Activated CD4-positive, alpha-beta memory T cell treated with anti-CD3 and anti-CD28 coated beads, Interleukin-2, amount 10 ng/mL, durations not matched to agents 7 days and 5 days (primary cell): ENCODE measurements around the gene FKBP5. TPM values are rescaled to one million over a fixed set of nuclear protein-coding genes. Genes with fewer than 3 reads are reported as not detected.
A peak's percentile ranks its signal among the peaks of the same experiment; 100 is the strongest.
"Not testable (repeated sequence)": the region's sequence is repeated elsewhere in the genome, so short reads cannot be mapped to it uniquely, and the experiment has no call there.

ENCODE experiments used
- CTCF ChIA-PET: fragments of 350-600 bp; sonication (Branson Sonifier 250); formaldehyde crosslinking; loops from one replicate; lab custom pipeline; 2021; ENCODE audit warnings: antibody characterized with exemption, inconsistent platforms; lab: Charles Lee
- POLR2A ChIA-PET: fragments of 350-600 bp; sonication (Branson Sonifier 250); formaldehyde crosslinking; loops from one replicate; lab custom pipeline; 2021; ENCODE audit warnings: antibody characterized with exemption; lab: Charles Lee
- DNase-seq: peaks from one replicate; pipeline ENCODE4 v3.0.0-alpha.2; 2020
- H3K27ac Mint-ChIP-seq: one replicate; pipeline ENCODE4 v1.8.0; 2021; ENCODE audit warnings: mild to moderate bottlenecking, mixed read lengths
- H3K27me3 Mint-ChIP-seq: one replicate; pipeline ENCODE4 v1.8.0; 2021; ENCODE audit warnings: mixed read lengths
- H3K36me3 Mint-ChIP-seq: one replicate; pipeline ENCODE4 v1.8.0; 2021; ENCODE audit warnings: low read depth, mixed read lengths
- H3K4me1 Mint-ChIP-seq: one replicate; pipeline ENCODE4 v1.8.0; 2021; ENCODE audit warnings: mixed read lengths
- H3K4me3 Mint-ChIP-seq: one replicate; pipeline ENCODE4 v1.8.0; 2021; ENCODE audit warnings: mild to moderate bottlenecking, mixed read lengths
- H3K9me3 Mint-ChIP-seq: one replicate; pipeline ENCODE4 v1.8.0; 2021; ENCODE audit warnings: mixed read lengths
- total RNA-seq, 2 experiments: library from RNA; stranded (reverse); gene quantifications; one replicate each; pipeline ENCODE4 v1.2.3, GENCODE V29; 2021

Gene FKBP5
- total RNA-seq, 2 experiments from 2014 or later = 51.1 to 51.5 TPM

DNA sequence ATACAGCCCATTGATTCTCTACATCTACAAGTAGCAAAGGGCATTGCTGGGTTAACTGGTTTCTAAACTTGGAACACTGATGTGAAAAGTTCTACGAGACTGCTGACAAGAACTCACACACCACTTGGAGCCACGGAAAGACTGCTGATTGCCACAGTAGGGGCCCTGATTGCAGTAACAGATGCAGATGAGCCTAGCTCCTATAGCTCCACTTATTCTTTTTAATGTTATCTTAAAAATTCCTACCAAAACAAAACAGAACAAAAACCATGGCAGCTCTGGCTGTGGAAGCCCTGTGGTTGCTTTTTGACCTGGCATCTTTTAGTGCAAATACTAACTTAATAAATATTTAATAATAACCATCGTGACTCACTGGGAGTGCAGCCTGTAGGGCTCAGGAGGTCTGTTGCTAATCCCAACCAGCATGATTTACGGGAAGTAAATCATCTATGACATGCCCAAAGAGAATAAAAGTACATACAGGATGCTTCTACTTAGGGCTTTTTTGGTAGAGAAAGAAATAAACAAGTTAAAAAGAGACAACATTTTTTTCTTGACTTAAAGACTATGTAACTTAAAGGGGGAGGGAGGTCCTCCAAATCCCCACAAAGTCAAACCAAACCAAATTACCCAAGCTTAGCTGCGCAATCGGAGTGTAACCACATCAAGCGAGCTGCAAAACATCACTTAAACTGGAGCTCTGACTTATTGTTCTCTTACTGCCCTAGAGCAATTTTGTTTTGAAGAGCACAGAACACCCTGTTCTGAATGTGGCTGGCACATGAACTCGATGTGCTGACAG is 87.2 kb downstream of the FKBP5 start:
- peaks cover 22% of the 10 kb centered on the region for H3K36me3 Mint-ChIP-seq
- H3K4me1 Mint-ChIP-seq = peaks cover 48% of the 10 kb centered on the region
- H3K27me3 Mint-ChIP-seq = no peaks in the 10 kb centered on the region
- CTCF ChIA-PET = interaction anchor here (0.7 to 3.5 kb wide), 15 partner anchors 8 to 136 kb away, joined by 3 to 18 read pairs (median 6); partner anchors contain the start of gene ARMC12
- H3K27ac Mint-ChIP-seq = peak overlapping the region; percentile 91
- peak overlapping the region; percentile 60 for H3K4me3 Mint-ChIP-seq
- DNase-seq = peak; percentile 58
- POLR2A ChIA-PET = interaction anchor here (0.7 to 3.2 kb wide), 15 partner anchors 9 to 130 kb away, joined by 3 to 23 read pairs (median 6); no protein-coding TSS in a partner anchor
- H3K9me3 Mint-ChIP-seq = no peaks in the 10 kb centered on the region

- Mint-ChIP-seq H3K4me3 (peak overlapping the region; percentile 47), H3K27me3 (no peaks in the 10 kb centered on the region), H3K9me3 (no peaks in the 10 kb centered on the region), H3K36me3 (peaks cover 24% of the 10 kb centered on the region), H3K27ac (peak overlapping the region; percentile 91), H3K4me1 (peaks cover 42% of the 10 kb centered on the region)
- CTCF ChIA-PET = interaction anchor here (0.8 to 3.5 kb wide), 9 partner anchors 9 to 136 kb away, joined by 3 to 16 read pairs (median 6); partner anchors contain the start of gene ARMC12
- DNase-seq = no peak
- POLR2A ChIA-PET = interaction anchor here (1.3 to 3.2 kb wide), 8 partner anchors 10 to 131 kb away, joined by 3 to 23 read pairs (median 9); no protein-coding TSS in a partner anchor
Observed at GRCh38 chr6:35600659-35601125, 88.0 kb downstream of the FKBP5 start.

DNA sequence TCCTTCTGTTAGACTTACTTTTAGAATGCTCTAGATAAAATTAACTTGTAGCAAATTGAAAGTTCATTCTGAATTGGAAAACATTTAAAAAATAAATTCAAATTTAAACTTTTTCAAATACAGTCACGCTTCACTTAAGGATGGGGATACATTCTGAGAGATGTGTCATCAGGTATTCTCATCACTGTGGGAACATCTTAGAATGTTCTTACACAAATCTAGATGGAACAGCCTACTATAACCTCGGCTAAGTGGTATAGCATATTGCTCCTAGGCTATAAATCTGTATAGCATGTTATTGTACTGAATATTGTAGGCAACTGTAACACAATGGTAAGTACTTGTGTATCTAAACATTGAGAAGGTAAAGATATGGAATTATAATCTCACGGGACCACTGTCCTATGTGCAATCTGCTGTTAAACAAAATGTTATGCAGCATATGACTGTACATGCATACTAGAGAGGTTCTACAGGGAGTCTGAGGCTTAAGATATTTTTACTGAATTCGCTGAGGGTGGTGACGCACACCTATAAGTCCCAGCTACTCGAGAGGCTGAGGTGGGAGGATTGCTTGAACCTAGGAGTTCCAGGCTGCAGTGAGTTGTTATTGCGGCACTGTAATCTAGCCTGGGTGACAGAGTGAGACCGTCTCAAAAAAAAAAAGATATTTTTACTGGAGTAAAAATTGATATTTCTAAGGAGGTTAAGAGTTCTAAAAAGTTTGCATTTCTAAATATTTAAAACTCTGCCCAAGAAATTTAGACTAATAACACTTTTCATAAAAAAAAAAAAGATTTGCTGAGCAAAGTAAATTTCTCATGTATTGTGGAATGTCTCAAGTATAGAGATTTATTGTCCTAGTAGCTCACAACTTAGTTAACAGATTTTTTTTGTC is 88.7 kb downstream of the FKBP5 start:
- H3K36me3 Mint-ChIP-seq = peaks cover 25% of the 10 kb centered on the region
- peak overlapping the region; percentile 9 for H3K4me3 Mint-ChIP-seq
- ChIA-PET CTCF (interaction anchor here (0.7 to 3.5 kb wide), 9 partner anchors 9 to 136 kb away, joined by 3 to 16 read pairs (median 6); partner anchors contain the start of gene ARMC12), POLR2A (interaction anchor here (1.3 to 3.2 kb wide), 6 partner anchors 9 to 79 kb away, joined by 3 to 23 read pairs (median 10); no protein-coding TSS in a partner anchor)
- H3K4me1 Mint-ChIP-seq = peaks cover 47% of the 10 kb centered on the region
- H3K9me3 Mint-ChIP-seq = no peaks in the 10 kb centered on the region
- no peak for DNase-seq
- no peaks in the 10 kb centered on the region for H3K27me3 Mint-ChIP-seq
- H3K27ac Mint-ChIP-seq = peak overlapping the region; percentile 91

DNA sequence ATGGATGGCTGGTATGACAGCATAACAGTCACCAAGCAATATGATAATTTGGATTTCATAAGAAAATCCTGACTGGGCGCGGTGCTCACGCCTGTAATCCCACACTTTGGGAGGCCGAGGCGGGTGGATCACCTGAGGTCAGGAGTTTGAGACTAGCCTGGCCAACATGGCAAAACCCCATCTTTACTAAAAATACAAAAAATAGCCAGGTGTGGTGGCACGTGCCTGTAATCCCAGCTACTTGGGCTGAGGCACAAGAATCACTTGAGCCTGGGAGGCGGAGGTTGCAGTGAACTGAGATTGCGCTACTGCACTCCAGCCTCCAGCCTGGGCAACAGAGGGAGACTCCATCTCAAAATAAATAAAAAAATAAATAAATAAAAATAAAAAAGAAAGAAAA is 90.1 kb downstream of the FKBP5 start:
- DNase-seq, H3K9me3 Mint-ChIP-seq, H3K4me3 Mint-ChIP-seq, H3K27ac Mint-ChIP-seq, CTCF ChIA-PET, H3K27me3 Mint-ChIP-seq, POLR2A ChIA-PET: not testable (repeated sequence)
- Mint-ChIP-seq H3K4me1 (peaks cover 54% of the 10 kb centered on the region), H3K36me3 (peaks cover 33% of the 10 kb centered on the region)

DNA sequence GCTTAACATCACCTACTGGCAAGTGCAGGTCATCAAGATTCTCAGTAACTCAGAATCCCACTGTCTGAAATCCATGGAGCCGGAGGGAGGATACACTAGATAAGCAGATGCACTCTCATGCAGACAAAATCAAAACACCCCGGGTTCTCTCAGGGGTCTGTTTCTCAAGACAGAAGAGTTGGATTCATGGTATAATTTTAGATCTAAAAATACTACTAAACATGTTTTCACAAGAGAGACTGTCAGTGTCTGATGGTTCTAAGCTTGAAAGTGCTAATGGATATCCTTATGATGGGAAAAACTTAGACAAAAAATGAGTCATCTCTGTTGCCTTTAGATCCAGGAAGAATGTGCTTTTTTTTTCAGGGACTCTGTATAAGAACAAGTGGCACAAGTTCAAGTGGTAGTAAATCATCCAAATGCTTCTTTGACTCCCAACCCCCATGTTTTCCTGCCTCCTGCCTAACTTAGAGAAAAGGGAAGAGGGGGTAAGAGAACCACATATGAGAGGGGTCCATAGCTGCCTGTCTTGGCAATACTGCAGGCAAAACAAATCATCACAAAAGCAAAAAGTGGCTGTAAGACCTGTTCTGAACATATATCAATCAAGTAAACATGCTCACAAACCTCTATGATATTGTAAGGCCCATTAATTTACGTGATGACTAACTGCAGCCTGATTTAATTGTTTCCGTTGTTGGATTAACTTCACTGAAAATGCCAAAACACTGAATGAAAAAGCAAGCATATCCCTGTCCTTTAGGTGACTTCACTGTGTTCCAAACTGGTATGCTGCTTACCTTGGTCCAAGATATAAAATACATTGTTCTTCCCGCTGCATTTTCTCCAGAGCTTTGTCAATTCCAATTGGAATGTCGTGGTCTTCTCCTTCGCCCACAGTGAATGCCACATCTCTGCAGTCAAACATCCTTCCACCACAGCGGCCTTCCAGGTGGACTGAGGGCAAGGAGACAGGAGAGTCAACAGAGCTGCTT is 92.0 kb downstream of the FKBP5 start:
- H3K36me3 Mint-ChIP-seq = peaks cover 38% of the 10 kb centered on the region
- H3K4me3 Mint-ChIP-seq = no peak overlapping the region
- POLR2A ChIA-PET = interaction anchor here (0.9 kb wide), 1 partner anchor 135 kb away, joined by 3 read pairs; no protein-coding TSS in a partner anchor
- no peaks in the 10 kb centered on the region for H3K27me3 Mint-ChIP-seq
- no peak overlapping the region for H3K27ac Mint-ChIP-seq
- peaks cover 40% of the 10 kb centered on the region for H3K4me1 Mint-ChIP-seq
- no peaks in the 10 kb centered on the region for H3K9me3 Mint-ChIP-seq
- DNase-seq = no peak
- CTCF ChIA-PET = interaction anchor here (0.9 kb wide), 1 partner anchor 12 kb away, joined by 3 read pairs; no protein-coding TSS in a partner anchor

DNA sequence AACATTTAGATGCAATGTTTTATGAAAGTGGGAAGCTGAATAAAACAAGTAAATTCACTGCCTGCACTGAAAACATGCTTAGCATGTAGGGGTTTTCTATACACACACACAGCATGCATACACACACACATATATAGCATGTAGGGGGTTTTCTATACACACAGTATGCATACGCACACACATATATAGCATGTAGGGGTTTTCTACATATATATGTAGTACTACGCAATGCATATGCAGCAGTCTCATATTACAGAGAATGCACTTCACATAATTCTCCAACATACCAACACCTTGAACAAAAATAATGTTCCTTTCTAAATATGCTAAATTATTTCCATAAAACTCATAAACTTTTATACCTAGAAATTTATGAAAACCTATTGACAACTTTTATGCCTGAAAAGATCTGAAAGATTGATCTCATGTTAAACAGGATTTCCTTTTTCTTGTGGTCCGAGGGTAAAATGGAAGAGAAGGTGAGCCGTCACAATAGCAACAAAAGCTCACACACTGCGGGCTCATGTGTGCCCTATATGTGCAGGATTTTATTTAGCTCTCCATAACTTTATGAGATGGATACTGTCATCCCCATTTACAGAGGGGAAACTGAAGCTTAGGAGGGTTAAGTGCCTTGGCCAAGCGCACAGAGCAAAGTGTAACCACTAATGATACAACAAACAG is 94.1 kb downstream of the FKBP5 start:
- POLR2A ChIA-PET = interaction anchor here (0.9 kb wide), 1 partner anchor 138 kb away, joined by 3 read pairs; no protein-coding TSS in a partner anchor
- H3K36me3 Mint-ChIP-seq = peaks cover 42% of the 10 kb centered on the region
- no peak for DNase-seq
- H3K9me3 Mint-ChIP-seq = no peaks in the 10 kb centered on the region
- no peaks in the 10 kb centered on the region for H3K27me3 Mint-ChIP-seq
- no peak overlapping the region for H3K27ac Mint-ChIP-seq
- CTCF ChIA-PET = interaction anchor here (1.1 to 1.7 kb wide), 4 partner anchors 10 to 143 kb away, joined by 3 to 8 read pairs (median 6); no protein-coding TSS in a partner anchor
- no peak overlapping the region for H3K4me3 Mint-ChIP-seq
- peaks cover 28% of the 10 kb centered on the region for H3K4me1 Mint-ChIP-seq

DNA sequence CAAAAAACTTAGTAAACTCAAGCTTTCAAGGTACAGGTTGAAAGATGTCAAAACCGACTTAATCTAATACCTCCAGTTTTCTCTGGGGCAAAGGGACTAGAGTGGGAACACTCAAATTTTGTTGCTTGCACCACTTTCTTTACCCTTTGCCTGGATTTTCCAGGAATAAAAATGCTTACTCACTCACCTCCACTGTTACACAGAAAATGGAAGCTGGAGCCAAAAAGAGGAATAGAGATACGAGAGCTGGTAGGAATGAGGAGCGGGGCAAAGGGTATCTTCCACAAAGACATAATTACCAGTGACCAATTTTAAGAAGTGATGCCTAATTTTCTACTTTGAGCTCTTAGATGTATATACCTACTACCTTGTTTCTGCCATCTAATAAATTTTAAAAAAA is 96.5 kb downstream of the FKBP5 start:
- ChIA-PET CTCF (interaction anchor here (0.6 to 3.2 kb wide), 11 partner anchors 8 to 892 kb away, joined by 3 to 25 read pairs (median 4); partner anchors contain the start of gene ARMC12), POLR2A (interaction anchor here (0.9 to 3.0 kb wide), 4 partner anchors 9 to 119 kb away, joined by 3 to 23 read pairs (median 4); no protein-coding TSS in a partner anchor)
- Mint-ChIP-seq H3K27me3 (no peaks in the 10 kb centered on the region), H3K9me3 (no peaks in the 10 kb centered on the region), H3K27ac (no peak overlapping the region), H3K4me1 (peaks cover 23% of the 10 kb centered on the region), H3K4me3 (no peak overlapping the region), H3K36me3 (peaks cover 49% of the 10 kb centered on the region)
- DNase-seq = no peak

GRCh38 chr6:35590622-35591066 is 98.1 kb downstream of the FKBP5 start:
- POLR2A ChIA-PET = interaction anchor here (0.6 to 3.0 kb wide), 5 partner anchors 7 to 141 kb away, joined by 3 to 23 read pairs (median 4); no protein-coding TSS in a partner anchor
- H3K27me3 Mint-ChIP-seq = no peaks in the 10 kb centered on the region
- H3K27ac Mint-ChIP-seq = peak overlapping the region; percentile 16
- peaks cover 50% of the 10 kb centered on the region for H3K36me3 Mint-ChIP-seq
- H3K4me1 Mint-ChIP-seq = peaks cover 28% of the 10 kb centered on the region
- DNase-seq = no peak
- H3K9me3 Mint-ChIP-seq = no peaks in the 10 kb centered on the region
- CTCF ChIA-PET = interaction anchor here (0.6 to 3.2 kb wide), 10 partner anchors 10 to 936 kb away, joined by 3 to 25 read pairs (median 4); partner anchors contain the start of gene ARMC12
- H3K4me3 Mint-ChIP-seq = no peak overlapping the region

- Mint-ChIP-seq H3K27me3 (no peaks in the 10 kb centered on the region), H3K9me3 (no peaks in the 10 kb centered on the region), H3K4me1 (peaks cover 21% of the 10 kb centered on the region), H3K4me3 (no peak overlapping the region), H3K27ac (no peak overlapping the region), H3K36me3 (peaks cover 45% of the 10 kb centered on the region)
- DNase-seq = no peak
- ChIA-PET CTCF (interaction anchor here (1.1 to 3.8 kb wide), 4 partner anchors 12 to 147 kb away, joined by 3 to 21 read pairs (median 10); partner anchors contain the start of gene ARMC12), POLR2A (interaction anchor here (3.0 kb wide), 1 partner anchor 12 kb away, joined by 23 read pairs; no protein-coding TSS in a partner anchor)
Observed at GRCh38 chr6:35589904-35590303, 98.8 kb downstream of the FKBP5 start.

- CTCF ChIA-PET = interaction anchor here (3.8 kb wide), 1 partner anchor 147 kb away, joined by 21 read pairs; the partner anchor contains the start of gene ARMC12
- no peaks in the 10 kb centered on the region for H3K27me3 Mint-ChIP-seq
- no peak overlapping the region for H3K27ac Mint-ChIP-seq
- H3K4me1 Mint-ChIP-seq = peaks cover 15% of the 10 kb centered on the region
- peaks cover 39% of the 10 kb centered on the region for H3K36me3 Mint-ChIP-seq
- H3K4me3 Mint-ChIP-seq = no peak overlapping the region
- H3K9me3 Mint-ChIP-seq = no peaks in the 10 kb centered on the region
- no peak for DNase-seq
- POLR2A ChIA-PET = no interaction called here
Observed at GRCh38 chr6:35589201-35589739, 99.4 kb downstream of the FKBP5 start.
